ENCODE results near the gene MRTFA. TPM values are rescaled to one million over a fixed set of nuclear protein-coding genes. Genes with fewer than 3 reads are reported as not detected.

MRTFA gene
- total RNA-seq, 1 experiment from 2014 or later, result 28.0 TPM

DNA sequence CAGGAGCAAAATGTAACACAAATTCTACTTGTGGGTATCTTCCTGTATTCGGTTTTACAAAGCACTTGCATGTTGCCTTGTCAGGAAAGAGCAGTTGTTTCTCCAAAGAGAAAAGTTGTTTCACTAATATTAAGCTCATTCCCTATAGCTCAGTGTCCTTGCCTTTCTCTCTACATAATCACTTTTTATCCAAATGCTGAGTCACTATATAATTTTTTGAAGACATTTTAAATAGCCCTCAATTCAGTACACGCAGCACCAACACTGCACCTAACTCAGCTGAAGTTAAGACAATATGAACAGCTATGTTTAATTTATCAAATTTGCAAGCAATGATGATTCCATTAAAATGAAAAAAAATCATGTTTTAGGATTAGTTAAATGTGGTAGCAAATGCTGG lies 14.5 kb upstream of the MRTFA start:
- CTCF ChIA-PET, result interaction anchor here (0.6 to 2.0 kb wide), 5 partner anchors 9 to 248 kb away, joined by 4 to 7 read pairs (median 4); no protein-coding TSS in a partner anchor
- no peak overlapping the region for H2AFZ ChIP-seq (ENCODE audit: low read depth, low read length, poor library complexity, severe bottlenecking)
- no peaks in the 10 kb centered on the region for H3K9me2 ChIP-seq (ENCODE audit: insufficient read depth)
- H3K36me3 ChIP-seq (ENCODE audit: control insufficient read depth in 1 of 2, insufficient read depth in 2 of 2, low read length in 2 of 2), result no peaks in the 10 kb centered on the region
- peak overlapping the region; percentile 98; the same call in 1 of the 2 replicates for H3K27ac ChIP-seq (ENCODE audit: low read depth, low read length)
- BruUV-seq (replicated peaks), result TSS peak; percentile 95
- intact Hi-C loops (cut with micrococcal nuclease), result loop anchor here (10.0 kb wide), 1 partner anchor 244 kb away; no protein-coding TSS in a partner anchor
- no peak for ATAC-seq
- peaks cover 3% of the 10 kb centered on the region; the same call in 1 of the 2 replicates for H3K79me2 ChIP-seq (ENCODE audit: insufficient read depth, low read length)
- peaks cover 11 to 44% of the 10 kb centered on the region in 2 experiments for H3K4me1 ChIP-seq (ENCODE audit: control insufficient read depth in 1 of 2, insufficient read depth in 2 of 2, low read length in 2 of 2)
- RAD21 ChIA-PET (ENCODE audit: low non-redundant PET in 1 of 2, low total read pairs in 2 of 2, uncharacterized antibody in 2 of 2, unreplicated experiment in 2 of 2), result interaction anchor here in 1 of 2 experiments (1.4 kb wide), 1 partner anchor 248 kb away, joined by 4 read pairs; no protein-coding TSS in a partner anchor
- H3K4me2 ChIP-seq (ENCODE audit: low read length), result peak overlapping the region; percentile 90
- no peaks in the 10 kb centered on the region for H3K27me3 ChIP-seq (ENCODE audit: insufficient read depth, low read length)
- H3K9me3 ChIP-seq (ENCODE audit: control insufficient read depth in 1 of 2, insufficient read depth in 1 of 2, low read depth in 1 of 2, low read length in 2 of 2), result no peaks in the 10 kb centered on the region
- POLR2A ChIA-PET, result interaction anchor here (1.0 to 2.7 kb wide), 7 partner anchors 14 to 607 kb away, joined by 3 to 14 read pairs (median 3); partner anchors contain the start of gene MRTFA
- DNase-seq (ENCODE audit: low read depth, low spot score), result no peak
- no peaks in the 10 kb centered on the region for H4K20me1 ChIP-seq (ENCODE audit: insufficient read depth)
- peak overlapping the region; percentile 66 to 67 for H3K4me3 ChIP-seq (replicated peaks in 1 of 2; ENCODE audit: low read depth in 1 of 2, low read length in 2 of 2)
- H3K9ac ChIP-seq (ENCODE audit: low read length), result peak overlapping the region; percentile 87
- no peak for TF ChIP-seq SRF (IDR thresholded peaks at IDR 0.05; ENCODE audit: low read depth)
- TF ChIP-seq FOSL1 (IDR thresholded peaks at IDR 0.05; ENCODE audit: low read depth), result no peak
- TF ChIP-seq TCF7L2 (IDR thresholded peaks at IDR 0.05; ENCODE audit: borderline replicate concordance, extremely low read depth, insufficient read depth, insufficient read length), result no peak
- TF ChIP-seq POLR2AphosphoS5 (IDR thresholded peaks at IDR 0.05; ENCODE audit: low read depth, low read length), result no peak
- no peak for TF ChIP-seq ZFX (IDR thresholded peaks at IDR 0.05)
- TF ChIP-seq, protein P1, sequence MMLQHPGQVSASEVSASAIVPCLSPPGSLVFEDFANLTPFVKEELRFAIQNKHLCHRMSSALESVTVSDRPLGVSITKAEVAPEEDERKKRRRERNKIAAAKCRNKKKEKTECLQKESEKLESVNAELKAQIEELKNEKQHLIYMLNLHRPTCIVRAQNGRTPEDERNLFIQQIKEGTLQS (IDR thresholded peaks at IDR 0.05), result no peak

- peaks cover 11 to 35% of the 10 kb centered on the region in 2 experiments for H3K4me1 ChIP-seq (ENCODE audit: control insufficient read depth in 1 of 2, insufficient read depth in 2 of 2, low read length in 2 of 2)
- H3K27me3 ChIP-seq (ENCODE audit: insufficient read depth, low read length), result no peaks in the 10 kb centered on the region
- no peak overlapping the region for H3K9ac ChIP-seq (ENCODE audit: low read length)
- BruUV-seq (replicated peaks), result no TSS peak
- POLR2A ChIA-PET, result no interaction called here
- CTCF ChIA-PET, result no interaction called here
- DNase-seq (ENCODE audit: low read depth, low spot score) (no peak), ATAC-seq (no peak)
- no peak overlapping the region for H2AFZ ChIP-seq (ENCODE audit: low read depth, low read length, poor library complexity, severe bottlenecking)
- intact Hi-C loops (cut with micrococcal nuclease), result loop anchor here (10.0 kb wide), 1 partner anchor 274 kb away; the partner anchor contains the start of gene SGSM3
- RAD21 ChIA-PET (ENCODE audit: low non-redundant PET in 1 of 2, low total read pairs in 2 of 2, uncharacterized antibody in 2 of 2, unreplicated experiment in 2 of 2), result no interaction called here
- H4K20me1 ChIP-seq (ENCODE audit: insufficient read depth), result no peaks in the 10 kb centered on the region
- no peak overlapping the region for H3K4me2 ChIP-seq (ENCODE audit: low read length)
- H3K27ac ChIP-seq (ENCODE audit: low read depth, low read length), result no peak overlapping the region
- H3K9me2 ChIP-seq (ENCODE audit: insufficient read depth), result no peaks in the 10 kb centered on the region
- peaks cover 3% of the 10 kb centered on the region; the same call in 1 of the 2 replicates for H3K79me2 ChIP-seq (ENCODE audit: insufficient read depth, low read length)
- H3K9me3 ChIP-seq (ENCODE audit: control insufficient read depth in 1 of 2, insufficient read depth in 1 of 2, low read depth in 1 of 2, low read length in 2 of 2), result no peaks in the 10 kb centered on the region
- H3K4me3 ChIP-seq (replicated peaks in 1 of 2; ENCODE audit: low read depth in 1 of 2, low read length in 2 of 2), result no peak overlapping the region
- H3K36me3 ChIP-seq (ENCODE audit: control insufficient read depth in 1 of 2, insufficient read depth in 2 of 2, low read length in 2 of 2), result no peaks in the 10 kb centered on the region
- TF ChIP-seq EGR1 (IDR thresholded peaks at IDR 0.05; ENCODE audit: low read depth), result no peak
- TF ChIP-seq ELF1 (IDR thresholded peaks at IDR 0.05; ENCODE audit: borderline replicate concordance, low read depth), result no peak
- TF ChIP-seq POLR2AphosphoS5 (IDR thresholded peaks at IDR 0.05; ENCODE audit: low read depth, low read length), result no peak
- TF ChIP-seq TCF7L2 (IDR thresholded peaks at IDR 0.05; ENCODE audit: borderline replicate concordance, extremely low read depth, insufficient read depth, insufficient read length), result no peak
- no peak for TF ChIP-seq JUND (IDR thresholded peaks at IDR 0.05)
- no peak for TF ChIP-seq CTCF (IDR thresholded peaks at IDR 0.05 in 2 of 3, conservative IDR thresholded peaks at IDR 0.05 in 1 of 3; ENCODE audit: borderline replicate concordance in 1 of 3, insufficient read depth in 1 of 3, low read depth in 2 of 3, low read length in 2 of 3)
- TF ChIP-seq, protein P2, sequence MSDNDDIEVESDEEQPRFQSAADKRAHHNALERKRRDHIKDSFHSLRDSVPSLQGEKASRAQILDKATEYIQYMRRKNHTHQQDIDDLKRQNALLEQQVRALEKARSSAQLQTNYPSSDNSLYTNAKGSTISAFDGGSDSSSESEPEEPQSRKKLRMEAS (IDR thresholded peaks at IDR 0.05), result no peak
- no peak for TF ChIP-seq SP1 (IDR thresholded peaks at IDR 0.05; ENCODE audit: low read depth)
- no peak for TF ChIP-seq EZH2 (IDR thresholded peaks at IDR 0.05)
- no peak for TF ChIP-seq POLR2A (IDR thresholded peaks at IDR 0.05; ENCODE audit: borderline replicate concordance, extremely low read depth, insufficient read depth, insufficient read length)
- TF ChIP-seq RAD21 (IDR thresholded peaks at IDR 0.05; ENCODE audit: low read depth), result no peak
- TF ChIP-seq ZNF274 (IDR thresholded peaks at IDR 0.05; ENCODE audit: low read depth, low read length), result no peak
- TF ChIP-seq CBX3 (IDR thresholded peaks at IDR 0.05; ENCODE audit: low read depth), result no peak
- no peak for TF ChIP-seq ZFX (IDR thresholded peaks at IDR 0.05)
These were observed 11.9 kb upstream of the MRTFA start for GRCh38 chr22:40648386-40648785.
